ENCODE data around the gene FAM193A. TPM values are rescaled to one million over a fixed set of nuclear protein-coding genes. Genes with fewer than 3 reads are reported as not detected.
A peak's percentile ranks its signal among the peaks of the same experiment; 100 is the strongest.
"Not testable (repeated sequence)": the region's sequence is repeated elsewhere in the genome, so short reads cannot be mapped to it uniquely, and the experiment has no call there.

FAM193A gene
- total RNA-seq, 1 donor from 2014 or later: 56.1 TPM

- DNase-seq: no peak
- no peak for TF ChIP-seq CTCF (IDR thresholded peaks at IDR 0.05; ENCODE audit: partially characterized antibody, unreplicated experiment)
- Mint-ChIP-seq H3K9me3 (ENCODE audit: unreplicated experiment) (peaks cover 2% of the 10 kb centered on the region), H3K36me3 (ENCODE audit: unreplicated experiment) (no peaks in the 10 kb centered on the region), H3K4me1 (ENCODE audit: low read depth, unreplicated experiment) (peaks cover 7% of the 10 kb centered on the region), H3K27me3 (ENCODE audit: unreplicated experiment) (no peaks in the 10 kb centered on the region), H3K27ac (ENCODE audit: unreplicated experiment) (peak overlapping the region; percentile 68), H3K4me3 (ENCODE audit: unreplicated experiment) (peak overlapping the region; percentile 46)
Measured at GRCh38 chr4:2757426-2757825, 221.0 kb downstream of the FAM193A start.

GRCh38 chr4:2761035-2761923, 224.8 kb downstream of the FAM193A start:
- peaks cover 3% of the 10 kb centered on the region for H3K27me3 Mint-ChIP-seq (ENCODE audit: unreplicated experiment)
- no peaks in the 10 kb centered on the region for H3K36me3 Mint-ChIP-seq (ENCODE audit: unreplicated experiment)

GRCh38 chr4:2762048-2762447, 225.6 kb downstream of the FAM193A start:
- Mint-ChIP-seq H3K36me3 (ENCODE audit: unreplicated experiment) (no peaks in the 10 kb centered on the region), H3K27ac (ENCODE audit: unreplicated experiment) (no peak overlapping the region), H3K9me3 (ENCODE audit: unreplicated experiment) (peaks cover 5% of the 10 kb centered on the region), H3K27me3 (ENCODE audit: unreplicated experiment) (peaks cover 3% of the 10 kb centered on the region), H3K4me1 (ENCODE audit: low read depth, unreplicated experiment) (peaks cover 2% of the 10 kb centered on the region), H3K4me3 (ENCODE audit: unreplicated experiment) (no peak overlapping the region)
- DNase-seq: no peak
- TF ChIP-seq CTCF (IDR thresholded peaks at IDR 0.05; ENCODE audit: partially characterized antibody, unreplicated experiment): no peak

More at GRCh38 chr4:2761035-2761923, 224.8 kb downstream of the FAM193A start:
- peaks cover 5% of the 10 kb centered on the region for H3K9me3 Mint-ChIP-seq (ENCODE audit: unreplicated experiment)
- no peak overlapping the region for H3K27ac Mint-ChIP-seq (ENCODE audit: unreplicated experiment)
- H3K4me3 Mint-ChIP-seq (ENCODE audit: unreplicated experiment): no peak overlapping the region
- no peak for TF ChIP-seq CTCF (IDR thresholded peaks at IDR 0.05; ENCODE audit: partially characterized antibody, unreplicated experiment)
- DNase-seq: no peak
- peaks cover 2% of the 10 kb centered on the region for H3K4me1 Mint-ChIP-seq (ENCODE audit: low read depth, unreplicated experiment)

GRCh38 chr4:2762486-2763370, 226.3 kb downstream of the FAM193A start:
- not testable (repeated sequence) for H3K27ac Mint-ChIP-seq (ENCODE audit: unreplicated experiment); H3K27me3 Mint-ChIP-seq (ENCODE audit: unreplicated experiment); H3K4me1 Mint-ChIP-seq (ENCODE audit: low read depth, unreplicated experiment); H3K36me3 Mint-ChIP-seq (ENCODE audit: unreplicated experiment); H3K9me3 Mint-ChIP-seq (ENCODE audit: unreplicated experiment); DNase-seq; H3K4me3 Mint-ChIP-seq (ENCODE audit: unreplicated experiment)

GRCh38 chr4:2763511-2763967, 227.1 kb downstream of the FAM193A start:
- no peak for TF ChIP-seq CTCF (IDR thresholded peaks at IDR 0.05; ENCODE audit: partially characterized antibody, unreplicated experiment)
- Mint-ChIP-seq H3K27ac (ENCODE audit: unreplicated experiment) (no peak overlapping the region), H3K36me3 (ENCODE audit: unreplicated experiment) (no peaks in the 10 kb centered on the region), H3K9me3 (ENCODE audit: unreplicated experiment) (peaks cover 5% of the 10 kb centered on the region), H3K4me1 (ENCODE audit: low read depth, unreplicated experiment) (no peaks in the 10 kb centered on the region), H3K27me3 (ENCODE audit: unreplicated experiment) (peaks cover 3% of the 10 kb centered on the region), H3K4me3 (ENCODE audit: unreplicated experiment) (no peak overlapping the region)
- DNase-seq: no peak
